GM21723 (cell line): ENCODE data around the gene RBPJ.

Experiments
- ATAC-seq: cut with Tn5 transposase; IDR thresholded peaks from one replicate; pipeline ENCODE4 v1.9.1; 2021; ENCODE audit warnings: mild to moderate bottlenecking, moderate library complexity; ENCODE audit not compliant: unreplicated experiment

The RBPJ gene

DNA sequence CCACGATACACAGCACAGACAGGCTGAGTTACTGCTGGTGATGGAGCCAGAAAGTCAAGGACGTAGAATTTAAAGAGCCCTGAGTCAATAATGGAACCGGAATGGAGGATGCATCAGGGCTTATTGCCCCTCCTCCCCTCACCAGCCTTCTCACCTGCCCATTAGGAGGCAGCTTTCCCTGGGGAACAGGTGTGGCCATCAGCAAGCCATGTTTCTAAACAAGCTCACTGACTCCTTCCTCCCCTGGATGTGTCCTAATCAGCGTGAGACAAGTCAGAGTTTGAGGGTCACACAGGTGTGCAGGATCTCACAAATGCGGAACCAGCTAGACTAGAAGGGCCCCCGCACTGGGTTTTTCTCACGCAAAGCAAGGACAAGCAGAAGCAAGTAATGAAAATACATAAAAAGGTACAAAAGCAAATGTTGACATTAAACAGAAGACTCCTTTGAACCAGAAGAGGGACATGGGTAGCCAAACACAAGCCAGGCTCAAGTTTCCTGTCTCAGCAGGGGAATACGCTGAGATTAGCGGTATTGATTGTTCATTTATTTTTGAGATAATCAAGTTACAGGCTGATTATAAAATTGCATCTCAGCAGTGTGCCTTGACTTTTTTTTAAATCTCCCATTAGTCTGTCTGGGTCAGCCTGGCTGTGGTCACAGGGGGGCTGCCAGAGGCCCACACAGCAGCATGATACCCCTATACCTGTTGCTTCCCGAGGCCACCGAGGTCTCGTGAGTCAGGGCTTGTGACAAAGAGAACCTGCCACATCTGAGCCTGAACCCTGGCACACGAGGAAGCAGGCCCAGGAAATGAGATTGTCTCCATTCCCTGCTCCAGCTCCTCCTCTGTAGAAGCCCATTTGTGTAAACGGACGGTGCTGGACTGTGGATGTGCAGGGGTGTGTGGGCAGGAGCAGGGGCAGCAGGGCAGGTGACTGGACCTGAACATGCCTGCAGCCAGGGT lies 132.0 kb downstream of the RBPJ start:
- ATAC-seq: no peak

DNA sequence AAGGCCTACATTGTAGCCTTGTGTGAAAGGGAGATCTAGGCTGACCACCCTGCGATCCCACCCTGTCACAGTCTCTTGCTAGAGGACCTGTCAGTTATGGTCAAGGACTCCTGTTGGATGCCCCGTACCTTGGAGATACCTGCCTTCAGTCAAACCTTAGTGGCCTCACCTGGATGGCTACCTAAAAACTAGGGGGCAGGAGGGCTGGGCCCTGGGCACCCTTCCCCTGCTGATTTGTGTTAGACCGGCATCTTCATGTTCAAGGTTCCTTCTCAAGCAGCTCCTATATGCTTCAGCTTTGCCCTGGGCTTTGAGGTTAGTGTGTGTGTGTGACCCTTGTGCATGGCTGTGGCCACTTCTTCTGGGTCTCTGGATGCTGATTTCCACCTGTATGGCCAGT lies 134.1 kb downstream of the RBPJ start:
- ATAC-seq: no peak

DNA sequence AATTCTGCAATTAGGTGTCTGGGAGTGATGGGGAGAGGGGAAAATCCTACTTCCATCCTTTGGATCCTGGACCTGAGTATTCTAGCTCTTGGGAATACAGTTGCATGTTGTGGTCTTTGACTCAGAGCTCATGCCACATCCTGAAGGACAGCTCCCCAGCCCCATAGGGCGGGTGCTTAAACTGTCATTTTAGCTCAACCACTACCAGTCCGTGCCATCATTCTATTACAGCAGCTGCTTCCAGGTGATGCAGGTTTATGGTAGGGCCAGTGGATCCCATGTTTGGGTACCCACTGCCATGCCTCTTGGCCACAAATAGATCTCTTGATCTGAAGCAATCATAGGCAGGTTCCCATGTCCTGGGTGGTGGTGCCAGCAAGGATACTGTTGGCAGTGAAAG lies 134.8 kb downstream of the RBPJ start:
- no peak for ATAC-seq

DNA sequence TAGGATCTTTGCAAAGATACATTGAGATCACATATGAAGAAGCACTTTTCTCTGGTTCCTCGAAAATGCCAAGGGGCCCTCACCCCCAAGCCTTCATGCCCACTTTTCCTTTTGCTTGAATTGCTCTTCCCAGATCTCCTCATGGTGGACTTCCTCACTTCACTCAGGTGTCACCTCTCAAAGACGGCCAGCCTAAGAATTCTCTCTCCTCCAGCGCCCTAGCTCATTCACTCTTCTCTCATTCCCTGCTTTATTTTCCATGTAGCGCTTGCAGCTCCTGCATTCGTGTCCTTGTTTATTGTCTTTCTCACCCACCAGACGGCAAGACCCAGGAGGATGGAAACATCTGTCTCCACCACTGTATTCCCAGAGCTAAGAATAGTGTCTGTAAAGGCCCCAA lies 136.6 kb downstream of the RBPJ start:
- no peak for ATAC-seq

DNA sequence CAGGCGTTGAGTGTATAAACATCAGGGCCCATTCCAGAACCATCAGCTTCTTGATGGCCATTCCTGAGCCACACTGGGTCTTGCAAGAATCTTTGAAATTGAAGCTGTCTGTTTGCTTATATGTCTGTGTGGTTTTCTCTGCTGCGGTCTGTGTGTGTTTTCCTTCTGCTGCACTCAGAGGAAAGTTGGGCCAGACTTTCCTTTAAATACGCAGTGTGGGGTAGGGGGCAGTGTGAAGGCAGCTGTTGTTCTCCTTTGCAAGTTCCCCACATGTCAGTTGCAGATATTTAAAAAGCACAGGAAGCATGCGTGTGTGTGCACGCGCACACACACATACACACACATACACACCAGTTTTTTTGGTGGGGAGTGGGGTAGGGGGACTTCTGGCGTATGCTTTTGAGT lies 137.3 kb downstream of the RBPJ start:
- no peak for ATAC-seq

DNA sequence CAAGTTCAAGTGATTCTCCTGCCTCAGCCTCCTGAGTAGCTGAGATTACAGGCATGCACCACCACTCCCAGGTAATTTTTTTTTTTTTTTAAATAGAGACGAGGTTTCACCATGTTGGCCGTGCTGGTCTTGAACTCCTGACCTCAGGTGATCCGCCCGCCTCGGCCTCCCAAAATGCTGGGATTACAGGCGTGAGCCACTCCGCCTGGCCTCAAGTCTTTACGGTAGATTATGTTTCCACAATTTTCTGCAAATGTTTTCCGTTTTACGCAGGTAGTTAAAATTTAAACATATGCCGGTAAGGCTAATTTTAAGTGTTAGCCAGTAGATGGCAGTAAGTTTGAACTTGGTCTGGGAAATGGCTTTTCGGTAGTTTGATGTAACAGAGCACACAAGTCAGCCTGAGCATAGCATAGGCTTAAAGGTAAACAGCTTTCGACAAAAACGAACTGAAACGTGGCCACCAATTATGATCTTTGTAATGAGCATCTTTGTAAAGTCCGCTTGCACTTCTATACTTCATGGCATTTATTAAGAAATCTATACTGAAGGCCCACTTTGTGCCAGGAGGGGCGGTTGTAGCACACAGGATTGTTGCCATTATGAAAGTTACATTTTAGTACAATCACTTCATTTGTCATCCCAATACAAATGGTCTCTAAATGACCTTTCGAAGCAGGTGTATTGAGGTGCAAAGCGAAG lies 138.4 kb downstream of the RBPJ start:
- ATAC-seq: no peak

DNA sequence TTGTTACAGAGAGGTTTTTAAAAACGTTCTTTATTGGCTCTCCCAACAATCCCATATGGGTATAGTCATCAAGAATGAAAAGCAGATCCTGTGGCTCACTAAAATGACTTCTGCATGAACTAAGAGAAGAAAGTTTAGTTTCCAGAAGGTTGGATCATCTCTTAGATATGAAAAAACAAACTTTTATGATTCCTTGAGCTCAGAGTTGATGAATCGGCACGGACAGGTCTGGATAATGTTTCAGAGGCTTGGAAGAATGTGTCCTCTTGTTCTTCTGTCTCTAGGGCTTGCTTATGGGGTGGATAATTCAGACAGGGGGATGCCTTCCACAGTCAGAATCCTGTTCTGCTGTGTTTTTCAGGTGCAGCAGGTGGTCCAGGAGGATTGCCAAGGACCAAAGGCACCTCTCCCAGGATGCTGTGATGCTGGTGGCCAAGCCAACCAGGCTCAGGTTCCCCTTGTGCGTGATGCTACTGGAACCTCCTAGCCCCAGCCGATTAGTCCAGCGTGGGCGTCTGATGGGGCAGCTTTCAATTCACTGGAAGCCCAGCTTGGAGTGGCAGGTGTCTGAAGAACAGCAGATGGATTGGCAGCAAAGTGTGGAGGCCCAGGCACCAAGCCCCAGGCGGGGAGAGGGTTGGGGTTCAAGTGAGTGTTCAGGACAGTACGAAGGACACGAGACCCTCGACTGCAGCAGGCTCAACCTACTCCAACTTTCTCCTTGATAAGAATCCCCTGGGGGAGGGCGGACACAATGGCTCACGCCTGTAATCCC lies 139.1 kb downstream of the RBPJ start:
- no peak for ATAC-seq

DNA sequence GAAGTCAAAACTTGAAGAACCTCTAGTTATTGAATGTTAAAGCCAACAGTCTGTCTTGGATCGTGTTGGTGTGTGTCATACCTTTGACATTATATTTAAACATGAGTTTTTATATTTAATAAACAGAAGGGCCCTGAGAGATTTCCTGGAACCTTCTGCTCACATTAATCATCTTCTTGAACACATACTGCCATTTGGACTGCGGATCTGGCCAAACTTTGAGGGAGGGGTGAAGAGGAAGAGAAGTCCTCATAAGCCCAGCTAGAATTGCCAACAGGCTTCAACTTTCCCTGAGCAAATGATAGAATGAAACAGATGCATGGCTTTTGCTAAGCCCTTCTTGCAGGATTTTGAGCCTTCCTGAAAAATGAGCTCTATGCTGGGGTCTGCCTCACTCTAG lies 142.1 kb downstream of the RBPJ start:
- ATAC-seq: no peak

DNA sequence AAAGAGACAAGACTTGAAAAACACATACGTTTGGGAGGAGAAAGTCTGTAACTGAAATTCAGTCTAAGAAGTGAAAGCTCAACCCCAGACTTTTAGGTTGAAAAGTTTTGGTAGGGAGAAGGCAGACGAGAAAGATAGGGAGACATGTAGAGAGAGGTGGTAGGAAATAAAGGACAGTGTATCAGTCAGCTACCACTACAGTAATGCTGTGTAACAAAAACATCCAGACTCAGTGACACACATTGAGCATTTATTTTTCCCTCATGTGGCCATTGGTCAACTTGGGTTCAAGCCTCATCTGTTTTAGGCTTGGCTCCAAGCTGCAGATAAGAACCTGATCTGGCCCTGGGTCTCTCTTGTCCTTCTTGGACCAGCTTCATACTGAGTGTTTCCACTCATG lies 142.6 kb downstream of the RBPJ start:
- ATAC-seq: no peak

DNA sequence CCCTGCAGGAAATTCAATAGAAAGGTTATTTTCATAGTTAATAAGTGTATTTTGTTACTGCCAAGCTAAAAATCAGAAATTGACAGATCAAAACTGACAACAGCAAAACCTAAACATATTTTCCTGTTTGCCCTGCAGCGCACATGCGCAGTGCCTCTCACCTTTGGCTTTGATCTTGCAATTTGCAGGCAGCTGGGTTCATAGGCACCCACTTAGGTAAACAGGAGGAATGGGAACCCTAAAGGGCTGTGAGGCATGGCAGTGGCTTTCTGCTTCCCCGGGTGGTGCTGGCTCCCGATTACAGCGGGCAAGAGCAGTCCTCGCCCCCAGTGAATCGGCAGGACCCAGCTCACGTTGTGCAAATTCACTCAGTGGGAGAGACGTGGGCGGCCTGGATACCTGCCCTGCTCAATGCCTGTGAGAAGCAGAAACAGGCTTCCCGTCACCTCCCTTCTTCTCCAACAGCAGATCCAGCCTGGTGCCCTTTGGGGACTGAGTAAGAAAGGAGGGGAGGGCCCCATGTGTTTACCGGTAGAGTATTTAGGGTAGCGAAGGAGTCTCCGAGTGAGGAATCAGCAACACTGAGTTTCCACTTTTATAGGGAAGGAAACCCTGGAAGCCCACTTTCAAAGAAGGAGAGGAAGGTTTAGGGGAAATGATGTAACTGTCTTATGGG lies 143.7 kb downstream of the RBPJ start:
- no peak for ATAC-seq

DNA sequence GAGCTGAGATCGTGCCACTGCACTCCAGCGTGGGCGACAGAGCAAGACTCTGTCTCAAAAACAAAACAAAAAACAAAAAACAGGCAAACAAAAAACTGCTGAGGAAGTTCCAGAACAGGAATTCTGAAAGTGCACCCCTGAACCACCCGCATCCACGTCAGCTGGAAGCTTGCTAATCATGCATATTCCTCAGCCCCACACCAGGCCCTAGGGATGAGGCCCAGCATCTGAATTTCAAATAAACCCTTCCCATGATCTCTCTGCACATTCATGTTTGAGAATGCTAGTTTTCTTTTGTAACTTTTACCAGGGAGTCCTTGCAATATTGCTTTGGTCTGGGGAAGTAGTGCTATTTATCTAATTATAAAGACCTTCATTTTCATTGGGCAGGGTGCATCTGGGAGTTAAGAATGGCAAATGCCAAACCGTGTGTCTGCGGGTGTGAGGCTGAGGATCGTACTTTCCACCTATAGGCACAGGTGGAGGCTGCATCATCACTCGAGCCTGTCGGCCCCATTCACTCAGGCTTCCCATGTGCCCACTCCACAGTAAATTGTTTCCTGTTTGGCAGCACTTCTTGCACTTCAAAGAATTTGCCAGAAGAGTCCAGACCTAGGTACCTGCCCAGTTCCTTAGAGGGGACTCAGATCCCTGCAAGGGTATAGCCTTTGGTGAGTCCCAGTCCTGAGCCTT lies 145.9 kb downstream of the RBPJ start:
- ATAC-seq: no peak

DNA sequence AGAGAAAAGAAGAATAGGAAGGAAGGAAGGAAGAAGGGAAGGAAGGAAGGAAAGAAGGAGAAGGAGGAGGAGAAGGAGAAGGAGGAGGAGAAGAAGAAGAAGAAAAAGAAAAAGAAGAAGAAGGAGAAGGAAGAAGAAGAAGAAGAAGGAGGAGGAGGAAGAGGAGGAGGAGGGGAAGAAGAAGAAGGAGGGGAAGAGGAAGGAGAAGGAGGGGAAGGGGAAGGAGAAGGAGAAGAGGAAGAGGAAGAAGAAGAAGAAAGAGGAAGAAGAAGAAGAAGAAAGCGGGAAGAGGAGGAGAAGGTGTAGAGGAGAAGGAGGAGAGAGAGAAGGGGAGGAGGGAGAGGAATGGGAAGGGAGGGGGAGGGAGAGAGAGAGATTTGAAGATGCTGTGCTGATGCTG lies 146.9 kb downstream of the RBPJ start:
- ATAC-seq: no peak

DNA sequence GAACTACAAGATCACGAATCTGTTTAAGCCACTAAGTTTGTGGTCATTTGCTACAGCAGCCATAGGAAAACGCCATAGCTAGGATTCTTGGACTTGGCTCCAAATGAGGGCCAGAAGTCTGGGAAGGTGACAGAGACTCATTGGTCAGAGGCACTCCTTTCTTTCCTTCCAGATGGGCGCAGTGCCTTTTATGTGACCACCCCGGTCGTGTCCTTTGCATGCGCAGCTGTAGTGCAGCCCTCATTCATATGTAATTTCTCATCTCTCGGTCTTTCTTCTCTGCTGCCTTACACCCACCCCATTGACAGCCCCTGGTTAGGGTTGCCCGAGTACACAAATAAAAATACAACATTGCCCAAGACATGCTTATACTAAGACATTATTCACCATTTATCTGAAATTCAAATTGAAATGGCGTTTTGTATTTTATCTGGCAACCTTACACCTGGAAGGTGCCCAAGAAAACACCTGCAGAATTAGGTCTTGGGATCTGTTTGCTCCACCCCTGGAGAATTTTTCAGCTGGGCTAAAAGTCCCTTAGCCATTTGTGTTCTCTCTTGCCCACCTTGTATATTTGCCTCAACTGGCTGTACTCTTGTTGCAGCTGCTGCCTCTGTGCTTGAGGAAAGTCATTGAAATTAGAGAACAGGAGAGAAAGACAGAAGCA lies 147.6 kb downstream of the RBPJ start:
- no peak for ATAC-seq

DNA sequence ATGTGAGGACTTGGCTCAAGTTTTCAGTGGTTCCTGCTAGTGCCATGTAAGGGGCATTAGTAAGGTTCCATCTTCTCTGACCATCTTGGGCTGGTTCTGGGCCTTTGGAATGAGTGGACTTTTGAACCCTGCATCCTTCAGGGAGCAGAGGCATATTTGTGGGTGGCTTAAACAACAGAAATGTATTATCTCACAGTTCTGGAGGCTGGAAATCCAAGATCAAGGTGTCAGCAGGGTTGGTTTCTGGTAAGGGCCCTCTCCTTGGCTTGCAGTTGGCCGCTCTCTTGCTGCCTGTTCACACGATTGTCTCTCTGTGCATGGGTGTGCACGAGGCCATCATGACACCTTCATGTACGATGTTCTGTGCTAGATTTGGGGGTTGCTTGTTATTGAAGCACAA lies 148.2 kb downstream of the RBPJ start:
- no peak for ATAC-seq

DNA sequence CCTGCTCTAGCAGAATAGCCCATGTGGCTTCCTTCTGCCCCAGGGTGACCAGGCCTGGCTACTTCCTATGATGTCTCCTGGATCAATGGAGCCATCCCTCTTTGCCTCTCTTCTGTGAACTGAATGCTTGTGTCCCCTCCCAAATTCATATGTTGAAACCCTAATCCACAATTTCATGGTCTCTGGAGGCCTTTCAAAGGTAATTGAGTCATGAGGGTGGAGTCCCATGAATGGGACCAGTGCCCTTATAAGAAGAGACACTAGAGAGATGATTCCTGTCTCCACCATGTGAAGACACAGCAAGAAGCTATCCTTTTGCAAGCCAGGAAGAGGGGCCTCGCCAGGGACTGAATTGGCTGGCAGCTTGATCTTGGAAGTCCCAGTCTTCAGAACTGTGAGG lies 151.1 kb downstream of the RBPJ start:
- ATAC-seq: no peak

DNA sequence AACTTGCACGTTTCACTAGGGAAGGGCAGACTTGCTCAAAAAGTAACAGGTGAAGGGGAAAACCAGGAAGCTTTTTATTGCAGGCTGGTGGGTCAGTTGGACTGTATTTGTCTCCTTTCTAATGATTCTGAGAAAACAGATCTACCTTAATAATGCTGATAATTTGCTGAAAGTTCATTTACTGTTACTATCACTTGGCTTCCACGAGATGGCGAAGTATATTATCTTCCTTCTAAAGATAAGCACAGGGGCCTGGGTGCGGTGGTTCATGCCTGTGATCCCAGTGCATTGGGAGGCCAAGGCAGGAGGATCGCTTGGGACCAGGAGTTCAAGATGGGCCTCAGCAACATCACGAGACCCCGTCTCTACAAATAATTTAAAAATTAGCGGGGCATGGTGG lies 153.1 kb downstream of the RBPJ start:
- ATAC-seq: no peak

DNA sequence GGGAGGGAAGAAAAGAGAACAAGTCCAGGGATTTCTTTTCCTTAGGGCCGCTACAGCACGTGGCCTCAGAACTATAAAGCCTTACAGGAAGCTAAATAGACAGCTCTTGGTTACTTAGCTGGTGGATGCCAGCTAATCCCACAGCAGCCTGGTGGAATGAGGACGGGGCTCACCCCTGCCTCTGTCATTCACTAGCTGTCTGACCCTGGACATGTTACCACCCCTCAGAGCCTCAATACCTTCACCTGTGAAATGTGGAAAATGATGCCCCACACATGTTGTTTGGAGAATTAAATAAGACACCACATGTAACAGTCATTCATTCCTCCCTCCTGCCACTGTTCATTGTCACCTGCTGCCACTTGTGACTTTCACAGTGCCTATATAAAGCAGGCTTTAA lies 153.7 kb downstream of the RBPJ start:
- no peak for ATAC-seq

DNA sequence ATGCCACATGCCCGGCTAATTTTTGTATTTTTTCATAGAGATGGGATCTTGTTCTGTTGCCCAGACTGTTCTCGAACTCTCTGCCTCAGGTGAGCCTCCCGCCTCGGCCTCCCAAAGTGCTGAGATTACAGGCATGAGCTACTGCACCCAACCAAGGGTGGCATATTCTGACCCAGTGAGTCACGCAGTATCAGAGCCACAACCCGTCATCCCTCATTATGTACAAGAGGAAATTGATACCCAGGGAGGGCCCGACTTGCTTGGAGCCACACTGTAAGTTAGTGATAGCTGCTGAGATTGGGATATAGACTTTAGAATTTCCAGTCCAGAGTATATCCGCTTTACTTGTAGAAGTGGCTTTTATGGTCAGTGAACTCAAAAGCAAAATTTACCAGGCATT lies 154.9 kb downstream of the RBPJ start:
- no peak for ATAC-seq

DNA sequence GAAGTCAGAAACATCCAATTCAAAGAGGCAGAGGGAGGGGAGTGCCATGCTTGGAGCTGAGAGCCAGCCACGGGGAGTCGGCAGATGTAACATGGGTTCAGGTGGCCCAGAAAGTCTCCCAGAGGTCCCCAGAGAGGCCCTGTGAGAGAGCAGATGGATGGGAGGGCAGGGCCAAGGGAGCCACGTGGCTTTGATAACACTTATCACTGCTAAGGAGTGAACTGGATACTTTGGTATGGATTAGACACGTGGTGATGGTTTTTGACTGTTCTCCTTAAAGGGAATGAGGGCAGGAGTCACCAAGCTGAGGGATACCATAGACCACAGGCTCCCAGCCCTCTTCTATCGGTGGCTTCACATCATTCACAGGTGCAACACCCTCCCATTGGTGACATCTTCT lies 155.7 kb downstream of the RBPJ start:
- no peak for ATAC-seq

DNA sequence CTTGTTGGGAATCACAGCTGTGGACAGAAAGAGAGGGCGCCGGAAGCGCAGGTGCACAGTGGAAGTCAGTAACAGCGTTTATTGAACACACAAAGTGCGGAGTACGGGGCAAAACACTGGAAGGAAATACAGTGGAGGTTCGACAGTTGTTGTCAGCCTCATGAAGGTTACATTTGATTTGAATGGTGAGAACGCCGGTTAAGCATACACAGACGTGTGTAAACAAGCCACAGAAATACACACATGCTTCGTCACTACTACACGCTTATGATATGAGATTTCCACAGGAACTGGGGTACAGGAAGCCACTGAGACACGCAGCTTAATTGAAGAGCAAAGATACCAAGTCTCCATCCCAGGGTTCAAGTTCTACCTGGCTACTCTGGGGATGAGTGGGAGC lies 157.5 kb downstream of the RBPJ start:
- no peak for ATAC-seq
